Smooth muscle cell (in vitro differentiated cells): ENCODE results near the gene KTN1. TPM values are rescaled to one million over a fixed set of nuclear protein-coding genes. Genes with fewer than 3 reads are reported as not detected.

Experiments used
- DNase-seq: peaks from one replicate; lab custom pipeline; 2025; ENCODE audit not compliant: unreplicated experiment; lab: John Stamatoyannopoulos, UW
- H2AFZ ChIP-seq: fragments of 200-600 bp; sonication (generic); 2 replicates; pipeline ENCODE4 v1.6.0; 2016; ENCODE audit warnings: antibody characterized with exemption, low read depth, mild to moderate bottlenecking
- H3F3A ChIP-seq: fragments of 200-600 bp; sonication (generic); 2 replicates; pipeline ENCODE4 v1.6.0; 2017; ENCODE audit warnings: antibody characterized with exemption, low read depth
- H3K27ac ChIP-seq: fragments of 200-600 bp; sonication (generic); 2 replicates; pipeline ENCODE4 v1.5.1; 2016; ENCODE audit warnings: low read depth, mild to moderate bottlenecking
- H3K27me3 ChIP-seq: fragments of 200-600 bp; sonication (generic); 2 replicates; pipeline ENCODE4 v1.6.1; 2016; ENCODE audit warnings: low read depth, mild to moderate bottlenecking
- H3K36me3 ChIP-seq: fragments of 200-600 bp; sonication (generic); 2 replicates; pipeline ENCODE4 v1.5.1; 2016; ENCODE audit warnings: low read depth
- H3K4me1 ChIP-seq: fragments of 200-600 bp; sonication (generic); 2 replicates; pipeline ENCODE4 v1.5.1; 2016; ENCODE audit warnings: low read depth
- H3K4me2 ChIP-seq: fragments of 200-600 bp; sonication (generic); 2 replicates; pipeline ENCODE4 v1.6.0; 2016; ENCODE audit warnings: mild to moderate bottlenecking
- H3K4me3 ChIP-seq: fragments of 200-600 bp; sonication (generic); 2 replicates; pipeline ENCODE4 v1.5.1; 2016; ENCODE audit warnings: mild to moderate bottlenecking
- H3K79me2 ChIP-seq: fragments of 200-600 bp; sonication (generic); 2 replicates; pipeline ENCODE4 v1.6.0; 2016; ENCODE audit warnings: low read depth, mild to moderate bottlenecking
- H3K9ac ChIP-seq: fragments of 200-600 bp; sonication (generic); 2 replicates; pipeline ENCODE4 v1.6.0; 2016; ENCODE audit warnings: low read depth
- H3K9me3 ChIP-seq: fragments of 200-600 bp; sonication (generic); replicated peaks from 2 replicates; pipeline ENCODE4 v1.5.1; 2016; ENCODE audit warnings: low read depth
- H4K20me1 ChIP-seq: fragments of 200-600 bp; sonication (generic); 2 replicates; pipeline ENCODE4 v1.6.0; 2016; ENCODE audit warnings: low read depth
- CTCF ChIP-seq: fragments of 200-600 bp; sonication (generic); IDR thresholded peaks from 2 replicates; pipeline ENCODE4 v1.5.1; 2017; ENCODE audit warnings: borderline replicate concordance, mild to moderate bottlenecking, antibody characterized with exemption; ENCODE audit not compliant: insufficient read depth, poor library complexity, severe bottlenecking
- WGBS: methylation state at CpG from one replicate; pipeline ENCODE4 v1.1.7; 2016; ENCODE audit warnings: low lambda C conversion rate; 5-methylcytosine and 5-hydroxymethylcytosine counted together
- polyA plus RNA-seq: library from polyadenylated mRNA; unstranded; fragments of >200 nt; fragmentation: Nextera tagmentation; extraction: Ambion mirVana; gene quantifications from 2 replicates; pipeline ENCODE4 v1.2.1, GENCODE V29; 2016
- total RNA-seq: library from RNA; depleted of rRNA; stranded (reverse); fragments of >200 nt; gene quantifications from 2 replicates; pipeline ENCODE4 v1.2.3, GENCODE V29; 2014

The KTN1 gene
- total and polyA plus RNA-seq, 2 experiments from 2014 or later, result 84.8 to 119 TPM

DNA sequence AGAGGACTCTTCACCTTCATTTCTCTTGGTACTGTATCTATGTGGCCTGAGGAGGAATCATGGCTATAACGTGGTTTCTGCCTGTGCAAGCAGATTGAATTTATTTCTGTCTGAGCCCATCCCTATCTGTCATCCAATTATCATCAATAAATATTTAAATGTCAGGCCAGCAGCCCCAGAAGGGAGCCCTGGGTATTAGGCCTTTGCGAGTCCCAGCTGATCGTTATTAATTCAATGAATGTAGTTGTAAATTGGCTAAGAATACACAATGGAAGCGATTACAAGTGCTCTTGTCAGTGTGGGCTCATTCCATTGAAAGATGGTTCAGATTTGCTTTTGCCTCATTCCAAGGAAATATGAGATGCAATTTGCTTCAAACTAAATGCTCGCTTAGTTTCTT is 142.0 kb downstream of the KTN1 start:
- Histone ChIP-seq H2AFZ (no peak overlapping the region), H3K4me1 (no peaks in the 10 kb centered on the region), H3K36me3 (no peaks in the 10 kb centered on the region), H3K9ac (no peak overlapping the region), H3K27ac (no peak overlapping the region), H3K79me2 (no peaks in the 10 kb centered on the region), H3K4me3 (no peak overlapping the region), H3K27me3 (no peaks in the 10 kb centered on the region), H3K4me2 (no peak overlapping the region), H3K9me3 (no peaks in the 10 kb centered on the region), H3F3A (no peaks in the 10 kb centered on the region), H4K20me1 (no peaks in the 10 kb centered on the region)
- no peak for DNase-seq
- no peak for TF ChIP-seq CTCF
- WGBS, result 96% methylated on average over 5 of the region's 5 CpGs

DNA sequence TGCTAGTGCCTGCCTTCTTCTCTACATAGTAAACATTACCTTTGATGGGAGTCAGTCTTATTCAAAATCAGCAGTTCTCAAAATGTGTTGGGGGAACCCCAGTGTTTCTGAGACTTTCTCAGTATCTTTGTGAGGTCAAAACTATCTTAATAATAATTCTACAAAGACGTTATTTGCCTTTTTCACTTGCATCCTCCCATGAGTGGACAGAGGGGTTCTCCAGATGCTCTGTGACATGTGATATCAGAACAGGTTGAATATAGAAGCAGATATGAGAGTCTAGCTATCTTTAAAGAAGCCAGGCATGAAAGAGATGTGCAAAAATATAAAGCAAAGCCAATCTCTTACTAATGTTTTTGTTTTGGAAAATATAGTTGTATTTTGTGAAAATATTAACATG is 144.7 kb downstream of the KTN1 start:
- Histone ChIP-seq H3K27ac (no peak overlapping the region), H3K79me2 (no peaks in the 10 kb centered on the region), H4K20me1 (no peaks in the 10 kb centered on the region), H3F3A (no peaks in the 10 kb centered on the region), H3K27me3 (no peaks in the 10 kb centered on the region), H3K4me1 (no peaks in the 10 kb centered on the region), H2AFZ (no peak overlapping the region), H3K4me3 (no peak overlapping the region), H3K36me3 (no peaks in the 10 kb centered on the region), H3K9me3 (no peaks in the 10 kb centered on the region), H3K4me2 (no peak overlapping the region), H3K9ac (no peak overlapping the region)
- TF ChIP-seq CTCF, result no peak
- WGBS, result 93% methylated on average over 1 of the region's 1 CpG
- no peak for DNase-seq

- Histone ChIP-seq H2AFZ (no peak overlapping the region), H3K79me2 (no peaks in the 10 kb centered on the region), H3K27ac (no peak overlapping the region), H3K4me2 (no peak overlapping the region), H3K27me3 (no peaks in the 10 kb centered on the region), H3K9me3 (no peaks in the 10 kb centered on the region), H4K20me1 (no peaks in the 10 kb centered on the region), H3F3A (no peaks in the 10 kb centered on the region), H3K36me3 (no peaks in the 10 kb centered on the region), H3K4me3 (no peak overlapping the region), H3K4me1 (no peaks in the 10 kb centered on the region), H3K9ac (no peak overlapping the region)
- no peak for DNase-seq
- TF ChIP-seq CTCF, result no peak
Measured at GRCh38 chr14:55730592-55731310, 150.7 kb downstream of the KTN1 start.

- no peaks in the 10 kb centered on the region for H3F3A ChIP-seq
- no peaks in the 10 kb centered on the region for H3K9me3 ChIP-seq
- TF ChIP-seq CTCF, result no peak
- DNase-seq, result no peak
- no peaks in the 10 kb centered on the region for H3K4me1 ChIP-seq
- H3K27ac ChIP-seq, result no peak overlapping the region
- H3K4me2 ChIP-seq, result no peak overlapping the region
- WGBS, result 89% methylated on average over 4 of the region's 4 CpGs
- no peak overlapping the region for H3K9ac ChIP-seq
- no peak overlapping the region for H2AFZ ChIP-seq
- H3K36me3 ChIP-seq, result no peaks in the 10 kb centered on the region
- no peaks in the 10 kb centered on the region for H3K79me2 ChIP-seq
- H4K20me1 ChIP-seq, result no peaks in the 10 kb centered on the region
- H3K27me3 ChIP-seq, result no peaks in the 10 kb centered on the region
- H3K4me3 ChIP-seq, result no peak overlapping the region
Measured at GRCh38 chr14:55731311-55731872, 151.4 kb downstream of the KTN1 start.
